ENCODE data around the gene SLC38A10. TPM values are rescaled to one million over a fixed set of nuclear protein-coding genes. Genes with fewer than 3 reads are reported as not detected.

The SLC38A10 gene
- total and polyA plus RNA-seq, 8 donors: 72.8 to 190 (median 96.9) TPM

DNA sequence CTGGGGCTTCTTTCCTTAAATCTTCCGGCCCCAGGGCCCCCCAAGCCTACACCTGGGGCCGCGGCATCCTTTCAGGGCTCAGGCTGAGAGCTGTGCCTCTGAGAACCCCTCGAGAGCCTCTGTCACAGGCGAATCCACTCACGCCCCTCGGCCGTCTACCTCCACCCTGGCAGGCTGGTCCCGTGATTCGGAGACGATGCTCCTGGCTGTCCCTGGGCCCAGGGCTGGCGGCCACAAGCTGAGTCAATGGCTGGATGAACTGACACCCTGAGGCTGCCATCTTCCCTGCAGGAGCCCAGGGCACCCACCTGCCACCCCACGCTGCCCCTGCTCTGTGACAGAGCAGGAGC, 60.6 kb downstream of the SLC38A10 start:
- Histone ChIP-seq H3K27me3 (no peaks in the 10 kb centered on the region), H3K27ac (no peak overlapping the region), H3K4me3 (no peak overlapping the region), H3K4me1 (peaks cover 0 to 7% (median 4%) of the 10 kb centered on the region in 3 donors), H3K36me3 (peaks cover 0 to 8% (median 0%) of the 10 kb centered on the region in 3 donors), H3K9me3 (no peaks in the 10 kb centered on the region)
- FAIRE-seq: no peak
- intact Hi-C loops (cut with DNase I): no loop called here
- peak in 1 of 6 donors; percentile 28 for DNase-seq
- WGBS, 2 donors: 90 to 95% methylated on average over 13 of the region's 13 CpGs
- no peak for ATAC-seq
- TF ChIP-seq CTCF (IDR thresholded peaks at IDR 0.05): no peak

DNA sequence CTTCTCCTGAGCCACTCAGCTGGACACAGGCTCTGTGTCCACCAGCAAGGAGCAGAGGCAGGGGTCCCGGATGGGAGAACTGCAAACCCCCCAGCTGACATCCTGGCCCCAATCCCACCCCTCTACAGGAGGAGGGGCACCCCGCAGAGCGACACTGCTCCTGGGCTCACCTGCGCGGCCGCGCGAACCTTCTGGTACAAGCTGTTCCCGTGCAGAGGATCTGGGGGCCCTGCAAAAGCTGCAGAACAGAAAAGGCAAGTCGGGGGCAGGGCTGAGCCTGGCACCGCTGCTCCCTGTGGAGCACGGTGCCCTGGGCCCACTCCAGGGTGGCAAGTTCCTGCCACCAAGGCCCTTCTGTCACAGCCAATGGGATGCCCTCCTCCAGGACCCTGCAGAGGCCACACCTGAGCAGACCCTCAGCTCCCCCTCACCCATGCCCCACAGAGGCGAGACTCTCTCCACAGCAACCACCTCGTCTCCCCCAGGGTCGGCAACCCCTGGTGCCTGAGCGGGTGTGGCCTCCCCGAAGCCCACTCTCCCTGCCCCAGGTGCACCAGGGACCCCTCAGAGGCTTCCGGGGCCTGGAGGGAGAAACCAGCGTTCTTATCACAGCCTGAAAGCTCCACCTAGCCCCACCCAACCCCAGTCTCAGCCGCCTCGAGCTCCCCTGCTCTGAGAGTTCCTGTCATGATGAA, 61.1 kb downstream of the SLC38A10 start:
- Histone ChIP-seq H3K27ac (no peak overlapping the region), H3K9me3 (no peaks in the 10 kb centered on the region), H3K4me1 (peaks cover 0 to 7% (median 4%) of the 10 kb centered on the region in 3 donors), H3K4me3 (no peak overlapping the region), H3K27me3 (no peaks in the 10 kb centered on the region), H3K36me3 (peaks cover 0 to 8% (median 0%) of the 10 kb centered on the region in 3 donors)
- intact Hi-C loops (cut with DNase I): no loop called here
- 90 to 92% methylated on average over 20 to 21 of the region's 21 CpGs for WGBS, 2 donors
- DNase-seq: peak in 2 of 6 donors; percentile 28 to 71
- TF ChIP-seq CTCF (IDR thresholded peaks at IDR 0.05): no peak
- FAIRE-seq: no peak
- no peak for ATAC-seq

DNA sequence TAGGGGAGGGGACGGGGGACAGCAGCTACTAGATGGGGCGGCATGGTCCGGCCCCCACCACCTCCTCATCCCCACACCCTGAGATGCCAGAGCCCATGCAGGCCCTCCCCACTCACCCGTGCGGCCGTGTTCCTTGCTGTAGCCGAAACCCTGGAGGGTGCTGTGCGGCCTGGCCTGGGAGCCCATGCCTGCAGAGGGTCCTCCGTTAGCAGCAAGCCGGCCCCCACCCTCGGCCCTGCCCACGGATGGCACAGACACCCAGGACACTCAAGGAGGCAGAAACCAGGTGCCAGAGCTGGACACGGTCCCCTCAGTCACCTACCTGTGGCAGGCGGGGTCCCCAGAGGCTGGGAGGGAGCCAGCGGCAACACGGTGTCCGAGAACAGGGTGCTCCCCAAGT, 61.8 kb downstream of the SLC38A10 start:
- Histone ChIP-seq H3K36me3 (peaks cover 0 to 8% (median 0%) of the 10 kb centered on the region in 3 donors), H3K27me3 (no peaks in the 10 kb centered on the region), H3K27ac (no peak overlapping the region), H3K4me1 (peaks cover 0 to 7% (median 4%) of the 10 kb centered on the region in 3 donors), H3K9me3 (no peaks in the 10 kb centered on the region), H3K4me3 (no peak overlapping the region)
- intact Hi-C loops (cut with DNase I): no loop called here
- ATAC-seq: no peak
- no peak for TF ChIP-seq CTCF (IDR thresholded peaks at IDR 0.05)
- WGBS, 2 donors: 92 to 95% methylated on average over 14 to 17 of the region's 17 CpGs
- no peak for FAIRE-seq
- no peak for DNase-seq

GRCh38 chr17:81232616-81233241, 62.4 kb downstream of the SLC38A10 start:
- no peak for TF ChIP-seq CTCF (IDR thresholded peaks at IDR 0.05)
- Histone ChIP-seq H3K4me3 (no peak overlapping the region), H3K4me1 (peaks cover 0 to 5% (median 3%) of the 10 kb centered on the region in 3 donors), H3K27me3 (no peaks in the 10 kb centered on the region), H3K36me3 (peaks cover 0 to 8% (median 0%) of the 10 kb centered on the region in 3 donors), H3K27ac (no peak overlapping the region), H3K9me3 (no peaks in the 10 kb centered on the region)
- intact Hi-C loops (cut with DNase I): no loop called here
- peak in 1 of 6 donors; percentile 27 for DNase-seq
- 87 to 96% methylated on average over 17 to 19 of the region's 19 CpGs for WGBS, 2 donors
- no peak for ATAC-seq
- FAIRE-seq: no peak
